DMS153 treated with DMSO at 0.1 percent for 48 hours (cell line): ENCODE data around the gene FOXP1.

Experiments used
- DNase-seq: peaks from one replicate; lab custom pipeline; 2025; ENCODE audit not compliant: unreplicated experiment; lab: John Stamatoyannopoulos, UW

FOXP1 gene

GRCh38 chr3:70963431-70964275 lies 619.9 kb downstream of the FOXP1 start:
- DNase-seq = no peak

DNA sequence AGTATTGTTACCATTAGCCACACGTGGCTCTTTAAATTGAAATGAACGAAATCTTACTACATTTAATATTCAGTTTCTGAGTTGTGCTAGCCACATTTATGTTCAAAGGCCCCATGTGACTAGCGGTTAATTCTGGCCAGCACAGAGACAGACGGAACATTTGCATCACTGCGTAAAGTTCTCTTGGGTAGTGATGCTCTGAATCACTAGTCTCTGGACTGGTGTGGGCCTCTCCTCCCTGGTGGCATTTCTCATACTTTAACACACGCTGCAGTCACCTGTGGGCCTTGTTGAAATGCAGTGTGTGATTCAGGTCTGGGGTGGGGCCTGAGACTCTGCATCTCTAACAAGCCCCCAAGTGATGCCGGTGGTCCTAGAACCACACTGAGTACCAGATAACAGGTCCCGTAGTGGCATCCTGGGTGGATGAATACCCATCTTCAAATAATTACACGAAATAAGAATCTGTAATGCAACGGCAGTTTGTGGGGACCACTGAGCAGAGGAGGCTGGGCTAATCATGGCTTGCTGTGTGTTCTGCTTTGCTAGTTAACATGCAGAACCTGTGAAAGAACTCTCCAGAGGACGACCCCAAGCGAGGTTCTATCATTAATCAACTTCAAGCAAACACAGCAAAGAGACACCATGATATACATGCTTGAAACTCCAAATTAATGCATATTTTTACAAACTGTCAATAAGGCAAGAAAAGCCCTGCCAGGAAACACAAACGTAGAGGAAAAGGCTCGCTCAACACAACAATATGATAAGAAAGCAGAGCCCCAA lies 623.8 kb downstream of the FOXP1 start:
- no peak for DNase-seq

GRCh38 chr3:70952033-70952747 lies 631.3 kb downstream of the FOXP1 start:
- DNase-seq = no peak

DNA sequence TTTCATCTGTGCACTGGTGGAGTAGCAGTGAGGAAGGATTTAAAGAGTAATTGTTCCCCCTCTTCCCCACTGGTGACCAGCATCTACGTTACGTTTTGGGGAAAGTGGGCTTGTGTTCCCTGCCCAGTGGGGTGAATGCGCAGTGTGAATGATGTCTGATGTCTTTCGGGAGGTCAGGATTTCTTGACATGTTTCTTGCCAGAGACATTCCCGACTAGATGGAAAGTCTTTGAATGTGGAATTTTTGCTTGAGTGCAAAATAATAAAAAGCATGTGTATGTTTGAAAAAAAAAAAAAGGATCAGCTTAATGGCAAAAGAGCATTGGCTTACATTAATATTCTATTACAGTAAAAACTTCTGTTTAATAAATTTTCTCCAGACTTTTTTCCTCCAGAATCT lies 632.2 kb downstream of the FOXP1 start:
- DNase-seq = no peak

DNA sequence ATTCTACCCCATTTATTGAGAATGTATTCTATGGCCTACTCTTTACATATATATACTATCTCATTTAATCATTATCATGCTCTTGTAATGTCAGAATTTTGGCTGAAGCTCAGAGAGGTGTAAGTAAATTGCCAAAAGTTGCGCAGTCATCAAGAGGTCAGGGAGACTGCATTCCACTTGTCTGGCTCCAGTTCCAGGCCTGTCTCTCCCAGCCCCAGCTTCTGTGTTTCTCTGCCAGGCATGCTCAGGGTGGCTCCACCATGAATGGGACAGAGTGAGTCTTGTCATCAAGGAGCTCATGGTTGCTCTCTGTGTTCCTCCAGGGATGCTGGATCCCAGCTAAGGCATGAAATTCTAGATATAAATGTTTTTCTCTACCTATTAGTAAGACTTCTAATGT lies 635.9 kb downstream of the FOXP1 start:
- no peak for DNase-seq

GRCh38 chr3:70943886-70944285 lies 639.6 kb downstream of the FOXP1 start:
- no peak for DNase-seq

GRCh38 chr3:70933105-70933810 lies 650.3 kb downstream of the FOXP1 start:
- no peak for DNase-seq

DNA sequence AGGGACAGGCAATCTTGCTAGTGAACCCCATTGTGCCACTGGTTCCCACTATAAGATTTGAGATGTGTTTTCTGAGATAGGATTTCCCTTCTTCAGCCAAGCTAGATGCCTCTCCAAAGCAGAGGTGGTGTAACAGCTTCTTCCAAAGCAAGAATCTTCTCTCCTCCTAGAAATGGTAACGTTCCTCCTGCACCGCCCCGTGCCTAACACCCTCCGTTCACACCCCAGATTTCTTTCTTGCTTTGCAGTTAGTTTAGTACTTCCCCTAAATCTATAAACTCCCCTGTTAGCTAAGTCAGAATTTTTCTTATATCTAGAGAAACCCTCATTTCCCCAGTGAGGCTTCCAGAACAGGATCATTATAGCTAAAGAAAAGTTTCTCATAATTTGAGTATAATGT lies 653.5 kb downstream of the FOXP1 start:
- DNase-seq = no peak

DNA sequence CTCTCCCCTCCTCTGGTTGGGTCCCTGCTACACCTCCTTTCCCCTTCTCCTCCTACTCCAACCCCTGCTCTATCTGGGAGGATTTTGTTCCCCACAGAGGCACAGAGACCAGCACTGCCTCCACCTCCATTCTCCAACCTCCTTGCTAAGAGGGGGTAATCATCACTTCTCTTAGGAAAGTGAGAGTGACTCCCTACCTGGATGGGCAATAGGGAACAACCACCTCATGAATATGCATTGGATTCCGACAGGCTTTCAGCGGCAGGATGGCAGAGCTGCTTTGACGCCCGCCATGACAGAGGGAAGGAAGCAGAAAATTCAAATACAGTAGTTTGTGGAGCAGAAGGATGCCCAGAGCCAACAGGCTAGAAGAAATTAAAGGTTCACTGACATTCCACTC lies 656.3 kb downstream of the FOXP1 start:
- no peak for DNase-seq

GRCh38 chr3:70926835-70927234 lies 656.7 kb downstream of the FOXP1 start:
- DNase-seq = no peak

GRCh38 chr3:70919661-70920060 lies 663.9 kb downstream of the FOXP1 start:
- no peak for DNase-seq

DNA sequence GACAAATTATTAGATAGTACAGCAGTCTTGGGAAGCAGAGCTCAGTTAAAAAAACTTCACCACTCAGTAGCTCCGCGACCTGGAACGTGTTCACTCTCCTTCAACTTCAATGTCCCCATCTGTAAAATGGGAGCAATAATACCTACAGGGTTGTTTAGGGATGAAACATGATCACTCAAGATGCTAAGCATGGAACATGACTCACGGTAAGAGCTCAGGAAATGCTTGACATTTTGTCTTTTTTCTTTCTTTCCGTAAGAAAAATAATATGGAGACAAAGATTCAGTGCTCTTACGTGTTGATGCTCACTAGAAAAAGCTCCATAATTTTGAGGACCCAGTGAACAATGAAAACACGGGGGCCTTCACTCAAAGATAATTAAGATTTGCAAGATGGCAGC lies 664.4 kb downstream of the FOXP1 start:
- no peak for DNase-seq

- DNase-seq = no peak
Observed at GRCh38 chr3:70916375-70917055, 667.0 kb downstream of the FOXP1 start.

DNA sequence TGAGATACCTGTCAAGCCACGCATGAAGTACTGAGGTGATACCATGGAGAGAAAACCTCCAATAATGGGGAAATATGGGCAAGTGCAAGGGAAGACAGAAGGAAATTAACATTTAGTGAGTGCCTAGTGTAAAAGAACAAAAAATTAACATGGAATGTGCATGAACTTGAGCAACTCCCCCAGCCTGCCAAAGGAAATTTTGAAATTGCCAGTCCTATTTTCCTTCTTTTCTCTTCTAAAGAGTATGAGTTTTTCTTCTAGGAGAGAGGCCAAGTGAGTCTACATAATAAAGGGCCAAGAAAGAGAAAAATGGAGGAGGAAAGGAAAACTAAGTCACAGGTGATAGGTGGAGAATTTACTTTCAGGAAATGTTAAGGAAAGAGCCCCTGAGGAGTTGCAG lies 668.7 kb downstream of the FOXP1 start:
- DNase-seq = no peak

- DNase-seq = no peak
Observed at GRCh38 chr3:70911719-70912118, 671.8 kb downstream of the FOXP1 start.

- DNase-seq = no peak
Observed at GRCh38 chr3:70905491-70905890, 678.0 kb downstream of the FOXP1 start.
